Neural crest cell (in vitro differentiated cells): ENCODE results near the gene FRMD4B. TPM values are rescaled to one million over a fixed set of nuclear protein-coding genes. Genes with fewer than 3 reads are reported as not detected.

Experiments
- DNase-seq: peaks from one replicate; pipeline ENCODE4 v3.0.0; 2021; ENCODE audit warnings: low read depth, mixed read lengths, low spot score
- H3K27ac Mint-ChIP-seq: one replicate; pipeline ENCODE4 v1.8.0; 2021; ENCODE audit warnings: mild to moderate bottlenecking, mixed read lengths; ENCODE audit not compliant: unreplicated experiment
- H3K27me3 Mint-ChIP-seq: 2 replicates; pipeline ENCODE4 v1.8.0; 2021; ENCODE audit warnings: low read depth, mild to moderate bottlenecking, mixed read lengths
- H3K36me3 Mint-ChIP-seq: 2 replicates; pipeline ENCODE4 v1.8.0; 2021; ENCODE audit warnings: low read depth, mild to moderate bottlenecking, mixed read lengths
- H3K4me1 Mint-ChIP-seq: 2 replicates; pipeline ENCODE4 v1.8.0; 2021; ENCODE audit warnings: mixed read lengths
- H3K4me3 Mint-ChIP-seq: one replicate; pipeline ENCODE4 v1.8.0; 2021; ENCODE audit warnings: mild to moderate bottlenecking, mixed read lengths
- H3K9me3 Mint-ChIP-seq: 2 replicates; pipeline ENCODE4 v1.8.0; 2021; ENCODE audit warnings: mixed read lengths
- total RNA-seq: library from RNA; stranded (reverse); gene quantifications from 2 replicates; pipeline ENCODE4 v1.2.1, GENCODE V29; 2021
- TF ChIP-seq, protein P1 (sequence below): fragments of 200-600 bp; sonication (generic); conservative IDR thresholded peaks from 2 replicates; pipeline ENCODE4 v1.5.0; 2021; ENCODE audit warnings: antibody characterized with exemption, mild to moderate bottlenecking

FRMD4B gene
- total RNA-seq, 1 donor from 2014 or later: 17.2 TPM

DNA sequence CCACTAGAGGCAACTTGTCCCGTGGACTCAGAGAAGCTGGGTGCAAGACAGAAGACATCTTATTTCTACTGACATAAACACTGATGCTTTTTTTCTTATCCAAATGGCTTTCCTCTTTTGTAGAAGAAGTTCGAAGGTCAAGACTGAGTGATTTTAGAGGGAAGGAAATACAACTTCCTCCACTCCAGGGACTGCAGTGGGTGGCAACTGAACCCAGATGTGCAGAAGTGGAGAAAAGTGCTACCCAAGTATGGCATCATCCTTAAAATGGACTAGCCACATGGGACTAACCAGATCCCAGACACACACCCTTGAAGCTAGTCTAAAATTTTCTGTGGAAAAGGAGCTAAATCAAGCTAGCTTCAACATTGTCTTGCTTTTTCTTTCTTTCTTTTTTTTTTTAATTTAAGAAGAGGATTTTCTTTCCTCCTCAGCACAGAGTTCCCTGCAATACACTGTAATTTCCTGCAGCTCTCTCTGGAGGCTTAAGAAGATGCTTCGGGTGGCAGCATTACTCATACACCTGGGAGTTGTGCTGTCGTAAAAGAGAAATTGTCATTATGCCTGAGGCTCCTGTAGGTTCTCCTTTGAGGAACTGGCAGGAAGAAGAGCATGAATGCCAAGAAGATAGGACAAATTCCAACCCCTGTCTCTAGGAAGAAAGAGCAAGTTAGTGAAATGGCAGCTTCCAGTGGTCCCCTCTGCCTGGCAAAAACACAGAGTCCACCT lies 3.8 kb upstream of the FRMD4B start:
- no peaks in the 10 kb centered on the region for H3K36me3 Mint-ChIP-seq

DNA sequence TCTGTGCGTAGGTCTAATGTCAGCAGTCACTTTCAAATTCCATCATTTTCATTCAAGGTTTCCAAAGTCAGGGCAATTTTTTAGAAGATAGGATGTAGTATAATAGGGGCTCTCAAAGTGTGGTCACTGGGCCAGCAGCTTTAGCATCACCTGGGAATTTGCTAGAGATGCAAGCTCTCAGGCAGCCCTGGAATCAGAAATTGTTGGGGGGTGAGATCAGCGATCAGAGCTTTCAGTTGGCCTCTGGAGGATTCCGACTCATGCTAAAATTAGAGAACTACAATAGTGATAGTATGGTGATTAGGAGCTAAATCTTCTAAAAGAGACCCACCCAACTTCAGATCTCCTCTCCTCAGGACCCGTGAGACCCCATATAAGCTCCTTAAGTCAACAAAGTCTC lies 2.4 kb upstream of the FRMD4B start:
- peak overlapping the region; percentile 12 for H3K4me3 Mint-ChIP-seq

More for the DNA sequence above, 3.8 kb upstream of the FRMD4B start:
- H3K9me3 Mint-ChIP-seq: no peaks in the 10 kb centered on the region
- no peak overlapping the region for H3K27ac Mint-ChIP-seq
- peaks cover 40% of the 10 kb centered on the region for H3K27me3 Mint-ChIP-seq
- TF ChIP-seq, protein P1, sequence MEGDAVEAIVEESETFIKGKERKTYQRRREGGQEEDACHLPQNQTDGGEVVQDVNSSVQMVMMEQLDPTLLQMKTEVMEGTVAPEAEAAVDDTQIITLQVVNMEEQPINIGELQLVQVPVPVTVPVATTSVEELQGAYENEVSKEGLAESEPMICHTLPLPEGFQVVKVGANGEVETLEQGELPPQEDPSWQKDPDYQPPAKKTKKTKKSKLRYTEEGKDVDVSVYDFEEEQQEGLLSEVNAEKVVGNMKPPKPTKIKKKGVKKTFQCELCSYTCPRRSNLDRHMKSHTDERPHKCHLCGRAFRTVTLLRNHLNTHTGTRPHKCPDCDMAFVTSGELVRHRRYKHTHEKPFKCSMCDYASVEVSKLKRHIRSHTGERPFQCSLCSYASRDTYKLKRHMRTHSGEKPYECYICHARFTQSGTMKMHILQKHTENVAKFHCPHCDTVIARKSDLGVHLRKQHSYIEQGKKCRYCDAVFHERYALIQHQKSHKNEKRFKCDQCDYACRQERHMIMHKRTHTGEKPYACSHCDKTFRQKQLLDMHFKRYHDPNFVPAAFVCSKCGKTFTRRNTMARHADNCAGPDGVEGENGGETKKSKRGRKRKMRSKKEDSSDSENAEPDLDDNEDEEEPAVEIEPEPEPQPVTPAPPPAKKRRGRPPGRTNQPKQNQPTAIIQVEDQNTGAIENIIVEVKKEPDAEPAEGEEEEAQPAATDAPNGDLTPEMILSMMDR: no peak
- no peak overlapping the region for H3K4me3 Mint-ChIP-seq
- DNase-seq: no peak
- peaks cover 43% of the 10 kb centered on the region for H3K4me1 Mint-ChIP-seq

DNA sequence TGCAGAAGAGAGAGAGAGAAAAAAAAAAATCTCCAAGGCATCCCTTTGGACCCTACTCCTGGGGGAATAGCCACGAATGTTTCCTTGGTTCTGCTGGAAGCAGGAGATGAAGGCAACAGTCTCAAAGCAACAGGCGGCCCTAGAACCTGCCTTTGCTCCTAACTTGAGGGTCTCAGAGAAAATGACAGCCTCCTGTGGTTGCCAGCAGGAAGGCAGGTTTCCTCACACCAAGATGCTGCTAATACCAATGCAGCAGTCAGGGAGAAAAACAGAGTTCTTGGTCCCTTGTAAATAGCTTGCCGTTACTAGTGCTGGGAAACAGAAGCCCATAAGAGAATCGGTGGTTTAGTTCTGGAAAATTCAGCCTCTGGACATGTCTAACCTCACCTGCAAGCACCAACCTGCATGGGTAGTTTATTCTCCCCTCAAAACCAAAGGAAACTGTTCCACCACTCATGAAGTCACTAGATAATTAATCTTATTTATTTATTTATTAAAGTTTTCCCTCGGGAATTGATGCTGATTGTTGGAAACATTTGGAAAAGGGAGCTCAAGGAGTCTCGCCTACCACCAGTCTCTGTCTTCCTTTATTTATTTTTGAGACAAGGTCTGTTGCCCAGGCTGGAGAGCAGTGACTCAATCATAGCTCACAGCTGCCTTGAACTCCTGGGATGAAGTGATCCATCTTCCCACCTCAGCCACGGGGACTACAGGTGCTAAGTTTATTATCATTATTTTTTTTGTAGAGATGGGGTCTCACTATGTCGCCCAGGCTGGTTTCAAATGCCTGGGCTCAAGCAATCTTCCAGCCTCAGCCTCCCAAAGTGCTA lies 883 bp upstream of the FRMD4B start:
- Mint-ChIP-seq H3K4me1 (peaks cover 35% of the 10 kb centered on the region), H3K36me3 (no peaks in the 10 kb centered on the region), H3K27ac (no peak overlapping the region), H3K9me3 (no peaks in the 10 kb centered on the region), H3K27me3 (peaks cover 51% of the 10 kb centered on the region), H3K4me3 (peak overlapping the region; percentile 85)
- DNase-seq: no peak
- TF ChIP-seq, protein P1: peak; percentile 3

More for the DNA sequence above, 2.4 kb upstream of the FRMD4B start:
- peaks cover 46% of the 10 kb centered on the region for H3K4me1 Mint-ChIP-seq
- no peak overlapping the region for H3K27ac Mint-ChIP-seq
- H3K9me3 Mint-ChIP-seq: no peaks in the 10 kb centered on the region
- TF ChIP-seq, protein P1: no peak
- H3K36me3 Mint-ChIP-seq: no peaks in the 10 kb centered on the region
- no peak for DNase-seq
- peaks cover 51% of the 10 kb centered on the region for H3K27me3 Mint-ChIP-seq

DNA sequence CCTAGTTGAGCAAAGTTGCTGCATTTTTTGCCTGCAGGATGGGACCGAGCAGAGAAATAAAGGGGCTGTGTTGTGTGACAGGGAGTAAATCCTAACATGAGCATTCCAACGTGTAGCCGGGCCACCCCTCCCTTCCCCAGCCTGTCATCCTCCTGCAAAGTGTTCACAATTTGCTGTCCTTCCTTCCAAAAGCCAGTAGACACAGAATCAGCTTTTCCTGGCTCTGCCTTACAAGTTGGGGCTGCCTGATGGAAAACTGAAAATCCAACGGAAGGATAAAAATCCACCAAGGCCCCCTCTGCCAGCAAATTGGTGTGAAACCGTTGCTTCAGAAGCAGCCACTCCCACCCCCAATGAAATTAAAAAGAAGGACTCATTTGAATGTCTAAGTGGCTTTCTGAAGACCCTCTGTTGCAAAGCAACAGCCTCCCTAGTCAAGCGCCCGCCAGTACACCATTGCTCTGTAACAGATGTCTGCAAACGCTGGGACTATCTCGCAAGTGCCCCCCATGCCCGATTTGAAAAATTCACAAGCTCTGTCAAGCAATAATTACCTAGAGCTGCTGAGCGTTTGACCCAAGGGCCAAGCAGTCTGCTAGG lies 665 bp downstream of the FRMD4B start:
- TF ChIP-seq, protein P1: no peak
- peak; percentile 20 for DNase-seq
- no peak overlapping the region for H3K27ac Mint-ChIP-seq
- peaks cover 29% of the 10 kb centered on the region for H3K4me1 Mint-ChIP-seq
- no peaks in the 10 kb centered on the region for H3K36me3 Mint-ChIP-seq
- peak overlapping the region; percentile 81 for H3K4me3 Mint-ChIP-seq
- H3K9me3 Mint-ChIP-seq: no peaks in the 10 kb centered on the region
- peaks cover 51% of the 10 kb centered on the region for H3K27me3 Mint-ChIP-seq

DNA sequence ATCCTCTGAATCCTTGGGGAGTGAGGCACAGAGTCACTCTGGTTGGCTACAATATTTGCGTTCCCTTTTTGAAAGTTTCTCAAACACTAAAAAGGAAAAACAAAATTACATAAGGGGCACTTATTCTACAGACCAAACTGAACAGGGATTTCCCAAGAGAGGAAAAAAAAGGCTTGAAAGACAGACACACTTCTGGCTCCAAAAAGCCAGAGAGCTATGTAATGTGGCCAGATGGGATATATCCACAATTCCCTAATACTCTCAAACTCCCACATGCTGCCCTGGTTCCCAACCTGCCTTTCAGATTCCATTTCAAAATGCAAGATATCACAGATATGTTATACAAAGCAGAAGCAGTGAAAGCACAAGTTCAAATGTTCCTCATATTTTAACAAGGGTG lies 1.6 kb downstream of the FRMD4B start:
- Mint-ChIP-seq H3K27ac (no peak overlapping the region), H3K4me1 (peaks cover 21% of the 10 kb centered on the region)

More for the DNA sequence above, 1.6 kb downstream of the FRMD4B start:
- no peaks in the 10 kb centered on the region for H3K36me3 Mint-ChIP-seq
- peak overlapping the region; percentile 81 for H3K4me3 Mint-ChIP-seq
- no peak for DNase-seq
- H3K27me3 Mint-ChIP-seq: peaks cover 51% of the 10 kb centered on the region
- TF ChIP-seq, protein P1: no peak
- no peaks in the 10 kb centered on the region for H3K9me3 Mint-ChIP-seq
